GM19452 (cell line): Measurements from ENCODE around the gene AMZ1.

ENCODE experiments used
- ATAC-seq: cut with Tn5 transposase; IDR thresholded peaks from one replicate; pipeline ENCODE4 v1.9.1; 2021; ENCODE audit not compliant: unreplicated experiment

AMZ1 gene

GRCh38 chr7:2687881-2688318 is at the start of gene AMZ1:
Gene AMZ1, plus strand, starts transcription at chr7:2688202. Its CDS starts 12,250 bp downstream, at chr7:2700452.
- no peak for ATAC-seq

- no peak for ATAC-seq
These were observed 49.6 kb upstream of the AMZ1 start for GRCh38 chr7:2638224-2638991.

- no peak for ATAC-seq
These were observed 48.8 kb upstream of the AMZ1 start for GRCh38 chr7:2639181-2639681.

- ATAC-seq: no peak
These were observed 48.1 kb upstream of the AMZ1 start for GRCh38 chr7:2639695-2640481.

GRCh38 chr7:2640482-2640830 is 47.5 kb upstream of the AMZ1 start:
- no peak for ATAC-seq

GRCh38 chr7:2640846-2641316 is 47.1 kb upstream of the AMZ1 start:
- no peak for ATAC-seq

GRCh38 chr7:2641406-2642393 is 46.3 kb upstream of the AMZ1 start:
- no peak for ATAC-seq

- ATAC-seq: no peak
These were observed 44.4 kb upstream of the AMZ1 start for GRCh38 chr7:2643386-2644219.

- no peak for ATAC-seq
These were observed 43.8 kb upstream of the AMZ1 start for GRCh38 chr7:2644220-2644561.

- ATAC-seq: peak; percentile 34
These were observed 43.3 kb upstream of the AMZ1 start for GRCh38 chr7:2644562-2645273.

- ATAC-seq: peak; percentile 59
These were observed 42.6 kb upstream of the AMZ1 start for GRCh38 chr7:2645274-2645868.

GRCh38 chr7:2646336-2646679 is 41.7 kb upstream of the AMZ1 start:
- ATAC-seq: no peak

- no peak for ATAC-seq
These were observed 41.1 kb upstream of the AMZ1 start for GRCh38 chr7:2646680-2647571.

GRCh38 chr7:2647594-2648172 is 40.3 kb upstream of the AMZ1 start:
- no peak for ATAC-seq

- no peak for ATAC-seq
These were observed 38.7 kb upstream of the AMZ1 start for GRCh38 chr7:2649139-2649838.

GRCh38 chr7:2649991-2650390 is 38.0 kb upstream of the AMZ1 start:
- ATAC-seq: no peak

GRCh38 chr7:2650451-2650850 is 37.6 kb upstream of the AMZ1 start:
- no peak for ATAC-seq
